GM18526 (cell line): ENCODE results near the gene SLC6A3.

Source experiments
- POLR2A ChIP-seq: IDR thresholded peaks from 3 replicates; pipeline ENCODE4 v1.6.1; 2011; ENCODE audit not compliant: insufficient read length; ENCODE audit errors: extremely low read depth

SLC6A3 gene

DNA sequence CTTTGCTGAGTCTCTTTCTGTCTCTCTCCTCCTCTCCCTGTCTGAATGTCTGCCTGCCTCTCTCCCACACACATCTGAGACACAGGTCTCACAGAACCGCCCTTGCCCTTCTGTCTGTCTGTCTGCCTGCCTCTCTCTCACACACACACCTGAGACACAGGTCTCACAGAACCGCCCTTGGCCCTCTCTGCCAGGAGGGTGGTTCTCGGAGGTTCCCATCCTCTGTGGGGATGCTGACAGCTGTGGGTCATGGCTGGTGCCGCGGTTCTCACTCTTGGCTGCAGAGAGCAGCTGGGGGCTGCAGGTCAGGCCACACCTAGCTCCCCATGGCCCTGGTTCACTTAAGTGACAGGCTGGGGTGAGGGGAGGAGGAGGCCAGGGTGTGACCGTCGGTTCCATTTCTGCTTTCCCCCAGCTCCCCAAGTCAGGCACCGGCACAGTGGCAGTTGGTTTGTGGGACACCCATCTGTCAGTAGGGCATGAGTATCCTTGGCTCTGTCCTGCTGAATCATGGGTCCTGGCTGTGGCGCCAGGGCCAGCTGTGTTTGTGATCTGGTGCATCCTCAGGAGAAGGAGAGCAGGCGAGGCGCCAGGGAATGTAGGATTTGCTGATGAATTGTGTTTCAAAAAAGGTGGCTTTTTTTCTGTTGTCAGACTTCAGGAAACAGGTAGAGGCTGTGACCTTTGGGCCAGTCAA, 58.0 kb downstream of the SLC6A3 start:
- TF ChIP-seq POLR2A: no peak

GRCh38 chr5:1386274-1386717, 58.9 kb downstream of the SLC6A3 start:
- no peak for TF ChIP-seq POLR2A

DNA sequence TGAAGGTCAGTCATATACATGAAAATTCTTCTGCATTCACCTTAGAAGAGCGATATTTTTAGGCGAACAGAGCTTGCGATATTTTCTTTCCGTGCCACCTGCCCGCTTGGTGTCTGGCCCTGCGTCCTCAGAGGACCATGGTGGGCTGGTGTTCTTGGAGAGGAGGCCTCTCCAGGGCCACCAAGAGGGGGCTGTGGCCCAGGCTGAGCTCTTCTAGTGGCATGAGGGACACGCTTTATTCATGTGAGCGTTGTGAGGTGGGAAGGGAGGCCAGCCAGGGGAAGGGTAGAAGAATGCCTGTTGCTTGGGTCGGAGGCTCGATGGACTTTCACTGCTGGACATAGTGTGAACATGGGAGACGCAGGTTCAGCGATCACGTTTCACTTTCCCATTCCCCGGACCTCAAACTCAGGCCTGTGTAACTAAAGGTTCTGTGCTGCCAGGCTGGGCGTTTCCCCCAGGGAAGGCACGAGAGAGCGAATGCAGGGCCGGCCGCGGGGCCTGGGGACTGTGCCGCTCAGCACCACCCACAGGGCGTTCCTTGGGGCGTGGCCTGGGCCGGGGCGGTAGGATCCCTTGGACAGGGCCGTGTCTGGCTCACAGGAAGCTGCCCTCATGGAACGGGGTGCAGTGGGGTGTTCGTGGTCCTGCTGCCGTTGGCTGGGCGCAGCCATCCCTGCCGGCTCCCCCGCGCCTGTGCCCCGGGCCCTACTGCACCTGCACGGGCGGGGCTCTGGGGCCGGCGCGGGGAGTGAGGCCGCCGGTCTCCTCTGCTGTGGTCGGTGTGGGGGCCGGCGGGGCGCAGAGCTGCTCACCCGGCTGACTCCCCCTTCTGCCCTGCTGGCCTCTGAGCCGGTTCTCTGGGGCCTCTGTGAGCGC, 59.6 kb downstream of the SLC6A3 start:
- TF ChIP-seq POLR2A: peak; percentile 47

- TF ChIP-seq POLR2A: no peak
Measured at GRCh38 chr5:1384521-1384920, 60.7 kb downstream of the SLC6A3 start.

GRCh38 chr5:1383886-1384401, 61.3 kb downstream of the SLC6A3 start:
- no peak for TF ChIP-seq POLR2A

DNA sequence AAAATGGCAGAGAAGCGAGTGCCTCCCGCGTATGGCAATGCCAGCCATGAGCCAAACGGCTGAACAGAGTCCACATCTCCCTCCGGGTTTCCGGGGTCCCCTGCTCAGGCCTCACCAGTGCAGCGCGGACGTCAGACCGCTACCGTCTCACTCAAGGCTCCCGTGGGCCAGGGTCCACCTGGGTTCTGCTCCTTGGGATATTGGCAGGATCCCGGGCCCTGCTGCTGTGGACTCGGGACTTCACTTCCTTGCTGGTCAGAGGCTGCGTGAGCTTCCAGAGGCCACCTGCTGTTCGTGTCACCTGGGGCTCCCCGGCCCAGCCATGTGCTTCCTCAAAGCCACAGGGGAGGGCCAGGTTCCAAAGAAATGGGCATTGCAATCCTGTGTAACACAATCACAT, 61.9 kb downstream of the SLC6A3 start:
- no peak for TF ChIP-seq POLR2A

- no peak for TF ChIP-seq POLR2A
Measured at GRCh38 chr5:1382248-1382700, 63.0 kb downstream of the SLC6A3 start.

DNA sequence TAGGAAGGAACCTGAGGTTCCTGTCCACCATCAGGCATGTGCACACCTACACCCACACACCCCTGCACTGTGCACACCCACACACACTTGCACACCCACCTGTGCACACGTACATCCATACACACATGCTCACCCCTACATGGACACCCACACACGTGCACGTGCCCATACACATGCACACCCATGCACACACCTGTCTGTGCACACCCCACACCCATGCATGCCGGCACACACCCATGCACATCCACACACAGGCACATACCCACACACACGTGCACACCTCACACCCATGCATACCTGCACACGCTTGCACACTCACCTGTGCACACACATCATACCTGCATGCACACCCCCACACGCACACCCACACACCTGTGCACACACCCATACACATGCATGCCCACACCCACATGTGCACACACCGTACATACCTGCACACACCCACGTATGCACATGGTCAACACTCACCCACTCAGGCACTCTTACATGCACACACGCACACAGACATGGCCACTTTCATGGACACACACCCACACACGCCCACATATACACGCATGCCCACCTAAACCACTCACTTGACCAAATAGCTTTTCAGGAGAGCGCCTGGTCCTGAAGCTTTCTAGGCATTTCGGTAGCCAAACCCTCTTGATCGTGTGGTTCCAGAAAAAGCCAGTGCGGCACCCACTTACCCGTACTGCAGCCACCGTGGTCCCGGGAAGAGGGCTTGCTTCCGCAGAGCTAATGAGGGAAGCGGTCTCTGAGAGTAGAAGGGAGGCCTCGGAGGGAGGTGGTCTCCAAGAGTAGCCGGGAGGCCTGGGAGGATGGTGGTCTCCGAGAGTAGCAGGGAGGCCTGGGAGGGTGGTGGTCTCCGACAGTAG, 63.6 kb downstream of the SLC6A3 start:
- no peak for TF ChIP-seq POLR2A

DNA sequence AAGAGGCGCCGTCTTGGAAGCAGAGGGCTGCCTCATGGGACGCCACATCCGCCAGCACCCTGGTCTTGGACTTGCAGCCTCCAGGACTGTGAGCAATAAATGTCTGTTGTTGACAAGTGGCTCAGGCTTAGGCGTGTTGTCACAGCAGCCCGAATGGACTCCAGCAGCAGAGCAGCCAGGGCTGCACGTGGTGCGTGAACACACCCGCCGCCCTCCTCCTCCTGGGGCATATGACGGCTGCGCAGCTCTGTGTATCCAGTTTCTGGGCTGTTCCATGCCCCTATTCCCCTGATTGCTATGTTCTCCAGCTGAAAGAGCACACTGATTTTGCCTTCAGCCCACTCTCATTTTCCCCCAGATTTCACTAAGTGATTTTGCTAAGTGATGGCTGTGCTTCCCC, 64.3 kb downstream of the SLC6A3 start:
- no peak for TF ChIP-seq POLR2A

- TF ChIP-seq POLR2A: no peak
Measured at GRCh38 chr5:1380011-1380817, 65.0 kb downstream of the SLC6A3 start.

GRCh38 chr5:1378866-1379659, 66.2 kb downstream of the SLC6A3 start:
- TF ChIP-seq POLR2A: no peak

DNA sequence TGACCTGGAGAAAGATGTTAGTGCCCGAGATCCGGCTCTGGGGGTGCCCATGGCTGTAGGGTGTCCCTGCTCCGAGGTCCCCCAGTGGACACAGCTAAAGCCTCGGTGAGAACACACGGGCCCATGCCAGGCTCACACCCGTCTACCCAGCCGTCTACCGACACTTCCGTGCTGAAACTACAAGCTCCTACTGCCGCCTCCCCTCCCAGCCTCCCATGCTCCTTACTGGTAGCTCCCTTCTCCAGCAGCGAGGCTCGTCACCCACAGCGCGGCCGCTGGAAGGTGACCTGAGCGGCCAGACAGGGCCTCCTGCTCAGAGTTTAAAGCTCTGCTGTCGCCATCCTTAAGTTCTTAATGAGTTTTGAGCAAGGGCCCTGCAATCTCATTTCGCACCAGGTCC, 67.1 kb downstream of the SLC6A3 start:
- no peak for TF ChIP-seq POLR2A

DNA sequence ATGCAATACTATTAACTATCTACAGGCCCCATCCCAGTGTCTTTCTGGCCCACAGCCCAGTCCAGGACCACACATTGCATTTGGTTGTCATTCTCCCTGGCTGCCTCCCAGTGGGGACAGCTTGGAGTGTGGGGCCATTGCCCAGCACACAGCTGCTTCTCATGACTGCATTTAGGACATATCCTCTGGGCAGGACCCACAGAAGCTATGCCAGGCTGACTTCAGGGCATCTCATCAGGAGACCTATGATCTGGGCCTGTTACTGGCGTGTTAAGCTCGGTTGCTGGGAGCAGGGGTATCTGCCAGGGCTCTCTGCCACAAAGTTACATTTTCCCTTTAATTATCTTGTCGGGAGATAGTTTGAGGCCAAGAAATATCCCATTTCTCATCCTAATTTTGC, 68.3 kb downstream of the SLC6A3 start:
- TF ChIP-seq POLR2A: no peak
